ENCODE data around the gene CEP55.

The CEP55 gene

GRCh38 chr10:93468461-93469213 is 27.8 kb upstream of the CEP55 start:
- in situ Hi-C loops (cut with HindIII; ENCODE audit: low sequenced_read_pairs) = loop anchor here (10.0 kb wide), 1 partner anchor 84 kb away; no protein-coding TSS in a partner anchor

- in situ Hi-C loops (cut with HindIII; ENCODE audit: low sequenced_read_pairs) = loop anchor here (10.0 kb wide), 1 partner anchor 85 kb away; no protein-coding TSS in a partner anchor
These were observed 27.0 kb upstream of the CEP55 start for GRCh38 chr10:93469454-93469853.

GRCh38 chr10:93471110-93471651 is 25.2 kb upstream of the CEP55 start:
- in situ Hi-C loops (cut with HindIII; ENCODE audit: low sequenced_read_pairs) = no loop called here

GRCh38 chr10:93473161-93473560 is 23.3 kb upstream of the CEP55 start:
- in situ Hi-C loops (cut with HindIII; ENCODE audit: low sequenced_read_pairs) = no loop called here

- in situ Hi-C loops (cut with HindIII; ENCODE audit: low sequenced_read_pairs) = no loop called here
These were observed 22.5 kb upstream of the CEP55 start for GRCh38 chr10:93473804-93474472.

- in situ Hi-C loops (cut with HindIII; ENCODE audit: low sequenced_read_pairs) = no loop called here
These were observed 21.2 kb upstream of the CEP55 start for GRCh38 chr10:93475227-93475626.

GRCh38 chr10:93475871-93476270 is 20.5 kb upstream of the CEP55 start:
- in situ Hi-C loops (cut with HindIII; ENCODE audit: low sequenced_read_pairs) = no loop called here

GRCh38 chr10:93476756-93477155 is 19.7 kb upstream of the CEP55 start:
- in situ Hi-C loops (cut with HindIII; ENCODE audit: low sequenced_read_pairs) = no loop called here

GRCh38 chr10:93478873-93479272 is 17.5 kb upstream of the CEP55 start:
- in situ Hi-C loops (cut with HindIII; ENCODE audit: low sequenced_read_pairs) = no loop called here

GRCh38 chr10:93481637-93482144 is 14.7 kb upstream of the CEP55 start:
- in situ Hi-C loops (cut with HindIII; ENCODE audit: low sequenced_read_pairs) = no loop called here

GRCh38 chr10:93482145-93482834 is 14.1 kb upstream of the CEP55 start, which contains the start of gene MYOF:
Gene MYOF (minus strand): TSS chr10:93482334. CDS start chr10:93482194, 140 bp downstream.
- in situ Hi-C loops (cut with HindIII; ENCODE audit: low sequenced_read_pairs) = no loop called here

GRCh38 chr10:93485690-93486089 is 10.7 kb upstream of the CEP55 start:
- in situ Hi-C loops (cut with HindIII; ENCODE audit: low sequenced_read_pairs) = no loop called here

- in situ Hi-C loops (cut with HindIII; ENCODE audit: low sequenced_read_pairs) = no loop called here
These were observed 7.4 kb upstream of the CEP55 start for GRCh38 chr10:93488956-93489528.

GRCh38 chr10:93491602-93492121 is 4.8 kb upstream of the CEP55 start:
- in situ Hi-C loops (cut with HindIII; ENCODE audit: low sequenced_read_pairs) = no loop called here

GRCh38 chr10:93493162-93493561 is 3.2 kb upstream of the CEP55 start:
- in situ Hi-C loops (cut with HindIII; ENCODE audit: low sequenced_read_pairs) = no loop called here

- in situ Hi-C loops (cut with HindIII; ENCODE audit: low sequenced_read_pairs) = no loop called here
These were observed 1.9 kb upstream of the CEP55 start for GRCh38 chr10:93494494-93494893.

- in situ Hi-C loops (cut with HindIII; ENCODE audit: low sequenced_read_pairs) = no loop called here
These were observed 624 bp upstream of the CEP55 start for GRCh38 chr10:93495654-93496321.

- in situ Hi-C loops (cut with HindIII; ENCODE audit: low sequenced_read_pairs) = no loop called here
These were observed 1.8 kb downstream of the CEP55 start for GRCh38 chr10:93498166-93498565.

GRCh38 chr10:93501650-93502049 is 5.2 kb downstream of the CEP55 start:
- in situ Hi-C loops (cut with HindIII; ENCODE audit: low sequenced_read_pairs) = loop anchor here (25.0 kb wide), 1 partner anchor 389 kb away; no protein-coding TSS in a partner anchor

- in situ Hi-C loops (cut with HindIII; ENCODE audit: low sequenced_read_pairs) = loop anchor here (25.0 kb wide), 1 partner anchor 391 kb away; no protein-coding TSS in a partner anchor
These were observed 6.7 kb downstream of the CEP55 start for GRCh38 chr10:93503075-93503474.

All from endothelial cell of hepatic sinusoid (primary cell).